Measurements from ENCODE around the gene COL6A2.
"Not testable (repeated sequence)": the region's sequence is repeated elsewhere in the genome, so short reads cannot be mapped to it uniquely, and the experiment has no call there.

COL6A2 gene

DNA sequence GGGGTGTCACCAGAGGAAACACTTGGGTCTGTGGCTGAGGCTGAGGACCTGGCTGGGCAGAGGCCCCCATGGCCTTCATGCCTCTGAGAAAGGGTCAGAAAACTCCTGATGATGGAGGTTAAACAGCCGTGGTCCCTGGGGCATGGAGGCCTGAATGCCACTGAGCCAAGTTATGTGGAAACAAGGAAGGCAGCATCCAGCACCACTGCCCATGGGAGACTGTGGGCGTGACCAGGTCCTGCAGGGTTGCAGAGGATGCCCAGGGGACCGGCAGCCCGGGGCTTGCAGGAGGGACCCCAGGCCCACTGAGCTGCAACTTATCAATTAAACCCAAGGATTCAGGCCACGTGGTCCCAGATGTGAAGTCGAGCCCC, 18.9 kb upstream of the COL6A2 start:
- DNase-seq (ENCODE audit: low spot score) = peak; percentile 55

DNA sequence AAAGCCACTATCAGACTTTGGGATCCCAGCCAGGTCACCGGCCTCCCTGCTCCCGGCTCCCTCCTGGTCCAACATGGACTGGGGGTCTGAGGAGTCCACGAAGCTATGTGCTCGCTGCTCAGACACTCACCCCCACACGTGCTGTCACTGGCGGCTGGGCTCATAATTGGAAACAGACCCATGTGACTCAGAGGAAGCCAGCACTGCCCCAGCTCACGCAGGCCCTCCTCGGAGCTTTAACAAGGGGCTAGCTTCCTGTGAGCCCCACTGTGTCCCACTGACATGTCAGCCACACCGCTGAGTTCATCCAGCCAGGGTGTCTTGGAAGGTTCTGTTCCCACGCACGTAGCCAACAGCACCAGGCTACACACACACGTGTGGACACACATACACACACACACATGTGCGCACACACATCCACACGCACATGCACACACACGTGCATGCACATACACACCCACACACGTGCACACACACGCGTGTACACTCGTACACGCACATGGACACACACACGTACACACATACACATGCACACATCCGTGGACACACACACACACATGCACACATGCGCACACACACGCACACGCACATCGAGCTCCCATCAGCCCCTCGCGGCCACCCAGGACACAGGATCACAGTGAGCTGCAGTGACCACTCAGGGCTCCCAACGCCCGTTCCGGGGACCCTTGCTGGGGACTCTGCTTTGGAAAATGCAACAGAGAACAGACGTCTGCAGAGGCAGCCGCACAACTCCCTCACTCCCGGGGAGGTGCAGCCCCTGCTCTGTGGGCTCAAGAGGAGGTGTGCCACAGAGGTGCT, 18.4 kb upstream of the COL6A2 start:
- DNase-seq (ENCODE audit: low spot score) = peak; percentile 89

DNA sequence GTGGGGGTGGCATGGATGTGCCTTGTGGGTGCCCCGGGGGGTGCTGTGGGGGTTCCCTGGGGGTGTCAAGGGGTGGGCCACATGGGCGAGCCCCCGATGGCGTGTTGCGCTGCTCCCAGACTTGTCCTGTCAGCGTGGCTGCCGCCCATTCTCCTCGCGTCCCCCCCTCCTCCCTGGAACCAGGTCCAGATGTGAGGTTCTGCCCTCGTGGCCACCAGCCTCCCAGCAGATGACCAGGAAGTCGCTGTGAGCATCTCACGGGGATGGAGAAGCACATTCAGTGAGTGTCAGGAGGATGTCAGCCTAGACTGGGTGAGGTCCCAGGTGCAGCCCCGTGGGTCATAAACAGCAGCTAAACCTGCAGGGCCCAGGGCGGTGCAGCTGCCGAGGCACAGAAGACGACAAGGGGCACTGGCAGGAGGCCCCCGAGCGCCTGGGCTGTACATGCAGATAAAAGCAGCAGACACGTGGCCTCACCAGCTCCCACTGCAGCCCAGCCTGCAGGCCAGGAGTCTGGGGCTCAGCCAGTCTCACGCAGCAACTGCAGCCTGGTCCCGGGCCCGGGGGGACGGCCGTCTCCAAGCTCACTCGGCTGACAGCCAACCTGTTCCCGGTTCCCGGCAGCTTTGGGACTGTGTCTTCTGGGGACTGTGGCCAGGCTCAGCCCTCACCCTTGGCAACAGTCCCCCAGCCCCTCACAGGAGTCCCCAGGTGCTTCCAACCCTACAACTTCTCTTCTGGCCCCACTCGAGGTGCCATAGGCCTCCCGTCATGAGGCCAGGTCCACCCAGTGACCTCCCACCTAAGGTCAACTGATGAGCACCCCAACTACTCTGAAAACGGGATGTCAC, 17.5 kb upstream of the COL6A2 start:
- no peak for DNase-seq (ENCODE audit: low spot score)

DNA sequence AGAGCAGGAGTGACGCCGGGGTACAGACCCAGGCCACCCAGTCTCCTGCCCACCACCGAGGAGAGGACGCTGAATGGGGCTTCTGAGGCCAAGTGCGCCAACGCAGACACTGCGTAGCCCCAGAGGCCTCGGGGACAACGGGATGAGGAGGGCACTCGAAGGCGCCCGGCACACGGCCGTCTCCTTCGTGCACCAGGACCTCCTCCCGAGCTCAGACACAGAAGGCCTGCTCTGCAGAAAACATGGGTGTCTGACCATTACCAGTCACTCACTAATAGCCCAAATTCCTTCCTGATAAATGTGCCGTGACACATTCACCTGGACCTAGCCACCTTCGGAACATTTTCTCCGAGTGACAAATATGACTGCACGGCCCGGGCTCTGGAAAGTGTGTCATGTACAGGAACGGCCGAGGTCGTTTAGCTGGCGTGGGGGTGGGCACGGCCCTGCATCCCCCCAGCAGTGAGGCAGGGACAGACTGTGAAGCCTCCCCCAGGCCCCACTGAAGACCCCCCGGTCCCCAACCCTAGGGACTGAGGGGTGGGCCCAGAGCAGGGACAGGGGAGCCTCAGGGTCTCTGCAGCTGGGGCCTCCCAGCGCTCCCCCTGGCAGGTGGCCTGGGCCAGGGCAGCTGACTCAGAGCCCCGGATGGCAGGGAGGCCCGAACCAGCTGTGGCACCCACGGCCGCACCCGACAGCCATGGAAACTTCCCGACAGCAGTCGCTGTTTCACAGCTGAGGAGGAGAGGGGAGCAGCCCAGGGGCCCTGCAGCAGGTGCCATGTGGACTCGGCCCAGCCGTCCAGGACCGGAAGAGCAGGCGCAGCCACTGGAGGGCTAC, 16.7 kb upstream of the COL6A2 start:
- peak; percentile 67 for DNase-seq (ENCODE audit: low spot score)

DNA sequence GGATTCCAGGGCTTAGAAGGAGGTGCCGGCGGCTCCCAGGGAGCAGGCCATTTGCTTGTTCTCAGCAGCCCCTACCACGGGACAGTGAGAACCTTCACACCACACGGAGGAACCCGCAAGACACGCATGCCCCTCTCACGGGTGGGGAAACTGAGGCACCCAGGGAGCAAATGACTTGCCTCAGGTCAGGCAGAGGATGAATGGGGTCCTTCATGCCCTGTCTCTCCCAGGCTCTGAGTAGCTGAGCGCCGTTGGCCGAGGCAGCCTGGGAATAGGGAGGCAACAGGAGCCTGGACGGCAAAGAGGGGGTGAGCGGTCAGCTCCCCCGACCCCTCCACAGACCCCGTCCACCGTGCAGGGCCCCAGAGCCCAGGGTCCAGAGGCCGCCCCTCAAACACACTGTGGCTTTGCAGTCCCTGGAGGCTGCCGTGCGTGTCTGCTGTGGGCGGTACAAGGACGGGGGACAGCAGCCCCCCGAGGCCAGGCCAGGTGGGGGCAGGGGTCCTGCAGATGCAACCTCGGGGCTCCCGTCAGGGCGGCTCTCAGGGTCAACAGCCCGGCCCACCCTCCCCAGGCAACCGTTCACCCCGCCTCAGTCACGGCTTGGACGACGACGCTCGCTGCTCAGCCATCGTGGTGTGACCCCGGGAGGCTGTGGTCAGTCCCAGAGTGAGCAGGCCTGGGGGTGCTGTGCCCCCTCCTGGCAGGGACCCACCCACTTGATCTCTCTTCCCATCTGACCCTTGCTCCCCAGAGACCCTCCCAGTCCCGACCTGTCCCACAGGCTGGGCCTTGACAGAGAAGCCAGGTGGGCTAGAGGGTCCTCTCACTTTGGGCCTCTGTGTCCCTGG, 15.8 kb upstream of the COL6A2 start:
- no peak for DNase-seq (ENCODE audit: low spot score)

DNA sequence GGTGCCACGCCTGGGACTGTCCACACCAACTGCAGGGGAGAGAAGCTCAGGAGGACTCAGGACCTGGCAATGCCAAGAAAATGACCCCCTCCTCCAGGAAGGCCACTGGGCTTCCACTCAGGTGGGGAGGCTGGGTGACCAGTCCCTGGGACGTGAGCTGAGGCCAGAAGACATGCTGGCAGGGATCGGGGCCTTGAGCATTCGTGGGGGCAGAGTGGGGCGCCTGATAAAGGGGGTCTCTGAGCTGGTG, 15.3 kb upstream of the COL6A2 start:
- no peak for DNase-seq (ENCODE audit: low spot score)

DNA sequence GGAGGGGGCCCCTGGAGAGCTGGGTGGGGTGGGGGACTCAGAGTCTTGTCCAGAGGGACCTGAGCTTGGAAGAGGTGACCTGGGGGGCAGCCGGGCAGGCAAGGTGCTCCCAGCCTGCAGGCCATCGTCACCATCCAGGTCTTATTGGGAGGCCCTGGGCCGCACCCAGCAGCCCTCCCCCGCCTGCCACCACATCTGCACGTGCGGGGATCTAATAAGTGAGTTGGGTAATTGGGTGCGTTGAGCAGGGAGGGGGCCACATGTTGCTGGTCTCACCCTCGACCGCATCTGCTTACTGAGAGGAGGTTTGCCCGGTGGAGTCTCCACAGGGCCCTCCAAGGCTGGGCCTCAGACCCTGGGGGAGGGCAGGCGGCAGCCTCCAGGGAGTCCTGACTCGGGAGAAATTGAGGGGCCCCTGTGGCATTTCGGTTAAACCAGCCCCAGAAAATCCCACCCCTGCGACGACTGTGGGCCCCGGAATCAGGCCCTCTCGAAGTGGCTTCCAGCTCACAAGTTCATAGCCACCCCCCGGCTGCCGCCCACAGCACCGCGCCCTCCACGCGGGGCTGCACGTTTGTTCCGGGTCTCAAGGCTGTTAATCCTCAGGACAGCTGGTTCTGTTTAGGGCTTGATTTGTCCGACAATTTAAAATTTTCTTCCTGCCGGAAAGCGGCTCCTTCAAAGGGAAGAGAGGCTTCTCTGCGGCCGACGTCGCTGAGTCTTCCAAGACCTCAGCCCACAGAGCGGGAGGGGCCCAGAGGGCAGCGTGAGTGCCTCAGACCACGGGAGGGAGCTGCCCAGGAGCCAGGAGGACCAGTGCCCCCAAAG, 14.7 kb upstream of the COL6A2 start:
- peak; percentile 70 for DNase-seq (ENCODE audit: low spot score)

DNA sequence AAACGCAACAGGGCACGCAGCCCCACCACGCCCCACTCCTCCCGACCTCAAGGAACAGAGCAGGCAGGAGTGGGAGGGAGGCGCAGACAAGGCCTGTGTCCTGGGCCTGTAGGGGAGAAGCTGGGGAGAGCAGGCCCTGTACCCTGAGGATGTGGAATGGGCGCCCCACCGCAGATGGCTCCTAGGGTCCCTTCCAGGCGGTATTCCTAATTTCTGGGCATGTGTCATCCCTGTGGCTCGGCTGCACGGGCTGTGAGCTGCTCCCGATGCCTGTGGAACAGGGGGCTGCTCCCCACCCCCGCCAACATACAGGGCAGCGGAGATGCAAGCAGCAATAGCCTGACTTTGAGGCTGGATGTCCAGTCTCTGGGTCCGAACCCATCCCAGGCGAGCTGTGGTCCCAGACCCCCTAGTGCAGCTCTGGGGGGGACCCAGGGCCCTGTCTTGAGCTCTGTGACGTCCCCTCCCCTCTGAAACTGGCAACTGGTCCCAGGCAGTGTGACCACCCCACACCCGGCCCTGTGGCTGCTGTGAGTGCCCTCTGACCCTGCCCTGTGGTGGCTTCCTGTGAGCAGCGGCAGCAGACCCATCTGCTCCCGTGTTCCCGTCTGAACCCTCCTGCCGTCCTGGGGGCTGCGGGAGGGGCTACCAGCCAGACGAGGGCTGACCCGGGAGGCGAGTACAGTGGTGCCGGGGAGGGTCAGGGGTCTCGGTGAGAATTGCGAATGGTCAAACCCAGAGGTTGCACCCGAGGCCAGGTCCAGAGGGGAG, 13.9 kb upstream of the COL6A2 start:
- no peak for DNase-seq (ENCODE audit: low spot score)

DNA sequence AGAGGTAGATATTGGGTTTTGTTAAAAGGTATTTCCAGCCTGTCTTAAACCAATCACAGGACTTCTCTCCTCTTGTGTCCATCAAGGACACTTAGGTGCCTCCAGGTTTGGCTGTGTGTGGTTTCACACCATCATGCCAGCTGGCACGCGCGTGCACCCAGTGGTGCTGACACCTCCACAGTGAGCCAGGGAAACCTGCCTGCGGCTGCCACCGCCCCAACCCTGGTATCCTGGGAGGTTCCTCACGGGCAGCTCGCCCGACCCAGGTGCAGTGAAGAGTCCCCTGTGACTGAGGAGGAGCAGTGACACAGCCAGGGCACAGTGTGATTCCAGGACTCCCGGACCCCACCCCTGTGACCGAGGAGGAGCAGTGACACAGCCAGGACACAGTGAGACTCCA, 13.2 kb upstream of the COL6A2 start:
- no peak for DNase-seq (ENCODE audit: low spot score)

DNA sequence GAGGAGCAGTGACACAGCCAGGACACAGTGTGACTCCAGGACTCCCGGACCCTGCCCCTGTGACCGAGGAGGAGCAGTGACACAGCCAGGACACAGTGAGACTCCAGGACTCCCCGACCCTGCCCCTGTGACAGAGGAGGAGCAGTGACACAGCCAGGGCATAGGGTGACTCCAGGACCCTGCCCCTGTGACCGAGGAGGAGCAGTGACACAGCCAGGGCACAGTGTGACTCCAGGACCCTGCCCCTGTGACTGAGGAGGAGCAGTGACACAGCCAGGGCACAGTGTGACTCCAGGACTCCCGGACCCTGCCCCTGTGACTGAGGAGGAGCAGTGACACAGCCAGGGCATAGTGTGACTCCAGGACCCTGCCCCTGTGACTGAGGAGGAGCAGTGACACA, 12.7 kb upstream of the COL6A2 start:
- not testable (repeated sequence) for DNase-seq (ENCODE audit: low spot score)

DNA sequence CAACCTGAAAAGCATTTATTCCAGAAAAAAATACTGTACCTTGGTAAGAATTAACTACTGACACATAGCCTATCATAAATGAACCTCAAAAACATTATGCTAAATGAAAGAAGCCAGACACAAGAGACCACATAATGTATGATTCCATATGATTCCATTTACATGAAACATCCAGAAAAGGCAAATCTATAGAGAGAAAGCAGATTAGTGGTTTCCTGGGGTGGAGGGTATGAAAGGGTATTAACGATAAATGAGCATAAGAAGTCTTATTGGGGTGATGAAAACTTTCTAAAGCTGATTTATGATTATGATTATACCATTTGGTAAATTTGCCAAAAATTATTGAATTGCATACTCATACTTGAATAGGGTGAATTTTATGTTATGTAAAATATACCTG, 10.3 kb upstream of the COL6A2 start:
- no peak for DNase-seq (ENCODE audit: low spot score)

DNA sequence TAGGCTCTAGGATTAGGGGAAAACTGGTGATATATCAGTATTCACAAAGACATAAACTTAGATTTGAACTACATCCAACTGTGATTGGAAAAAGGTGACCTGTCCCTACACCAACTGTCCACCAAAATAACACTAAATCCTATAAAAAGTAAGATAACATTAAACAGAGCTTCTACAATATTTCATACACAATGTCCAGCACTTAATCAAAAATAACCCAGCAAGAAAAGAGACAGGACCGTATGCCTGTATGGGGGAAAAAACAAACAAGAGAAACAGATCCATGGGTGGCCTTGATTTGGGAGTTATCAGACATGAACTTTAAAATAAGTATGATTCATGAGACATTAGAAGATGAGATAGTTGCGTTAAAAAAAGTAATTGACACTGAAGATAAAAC, 9.7 kb upstream of the COL6A2 start:
- no peak for DNase-seq (ENCODE audit: low spot score)

DNA sequence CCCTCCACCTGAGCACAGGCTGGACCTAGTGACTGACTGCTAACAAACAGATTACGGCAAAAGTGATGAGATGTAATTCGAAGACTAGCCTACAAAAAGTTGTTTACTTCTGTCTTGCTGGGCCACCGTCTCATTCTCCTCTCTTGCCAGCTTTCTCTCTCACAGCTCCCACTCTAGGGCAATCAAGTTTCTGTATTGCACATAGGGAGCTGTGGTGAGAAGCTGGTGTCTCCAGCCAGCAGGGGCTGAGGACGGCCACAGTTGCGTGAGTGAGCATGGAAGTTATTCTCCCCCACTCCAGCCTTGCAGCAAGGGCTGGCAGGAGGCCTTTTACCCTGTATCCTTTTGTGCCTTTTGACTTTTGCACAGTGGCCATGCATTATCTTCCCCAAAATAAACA, 8.6 kb upstream of the COL6A2 start:
- DNase-seq (ENCODE audit: low spot score) = no peak

DNA sequence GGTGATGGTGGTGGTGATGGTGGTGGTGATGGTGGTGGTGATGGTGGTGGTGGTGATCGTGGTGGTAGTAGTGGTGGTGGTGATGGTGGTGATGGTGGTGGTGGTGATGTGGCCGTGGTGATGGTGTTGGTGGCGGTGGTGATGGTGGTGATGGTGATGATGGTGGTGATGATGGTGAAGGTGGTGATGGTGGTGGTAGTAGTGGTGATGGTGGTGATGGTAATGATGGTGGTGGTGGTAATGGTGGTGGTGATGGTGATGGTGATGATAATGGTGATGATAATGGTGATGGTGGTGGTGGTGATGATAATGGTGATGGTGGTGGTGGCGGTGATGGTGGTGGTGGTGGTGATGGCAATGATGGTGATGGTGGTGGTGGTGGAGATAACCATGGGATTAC, 6.8 kb upstream of the COL6A2 start:
- DNase-seq (ENCODE audit: low spot score) = no peak

DNA sequence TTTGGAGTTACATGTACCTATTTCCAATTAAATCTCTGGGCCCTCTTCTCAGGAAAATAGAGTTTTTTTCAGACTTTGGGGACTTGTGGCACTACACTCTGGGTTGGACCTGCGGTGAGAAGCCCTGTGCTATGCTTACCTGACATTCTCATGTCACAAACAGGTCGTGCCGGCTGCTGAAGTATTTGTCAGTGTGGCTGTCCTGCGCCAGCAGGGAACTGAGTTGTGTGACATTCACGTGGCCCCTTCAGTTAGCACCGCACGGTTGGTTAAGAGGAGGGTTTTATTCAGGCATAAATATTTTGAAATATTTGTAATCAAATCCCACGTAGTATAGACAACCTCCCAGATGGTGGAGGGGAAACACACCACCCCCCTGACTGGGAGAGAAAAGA, 6.3 kb upstream of the COL6A2 start:
- no peak for DNase-seq (ENCODE audit: low spot score)

DNA sequence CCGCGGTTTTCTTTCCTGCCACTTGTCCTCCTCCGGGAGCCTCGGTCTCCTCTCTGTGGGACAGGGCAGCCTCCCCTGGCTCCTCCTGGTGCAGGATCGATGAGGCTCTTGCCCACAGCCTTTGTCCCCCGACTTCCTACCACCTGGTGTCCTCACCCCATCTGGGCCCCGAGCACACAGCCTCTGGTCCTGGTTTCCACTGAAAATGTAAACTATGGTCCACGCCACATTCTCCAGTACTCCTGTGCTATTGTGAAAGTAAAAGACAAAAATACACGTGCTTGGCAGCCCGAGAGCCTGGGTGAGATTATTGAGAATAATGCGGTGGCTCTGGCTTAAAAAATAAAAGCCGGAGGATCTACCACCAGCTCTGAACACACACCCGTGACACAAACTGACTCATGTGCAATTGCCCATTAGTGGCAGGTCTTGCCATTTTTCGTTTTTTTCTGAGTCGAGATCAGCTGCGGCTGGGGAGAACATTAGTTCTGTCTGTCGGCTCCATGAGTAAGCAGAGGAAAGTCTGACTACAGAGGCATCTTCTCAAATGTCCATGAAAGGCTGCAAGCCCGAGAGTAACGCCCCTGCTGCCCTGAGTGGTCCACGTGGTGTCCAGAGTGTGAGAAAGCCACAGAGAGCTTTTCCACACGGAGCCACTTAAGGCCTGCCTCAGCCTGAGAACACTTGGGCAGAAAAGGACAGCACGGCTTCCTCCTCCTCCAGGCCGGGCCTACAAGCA, 5.7 kb upstream of the COL6A2 start:
- DNase-seq (ENCODE audit: low spot score) = peak; percentile 93

DNA sequence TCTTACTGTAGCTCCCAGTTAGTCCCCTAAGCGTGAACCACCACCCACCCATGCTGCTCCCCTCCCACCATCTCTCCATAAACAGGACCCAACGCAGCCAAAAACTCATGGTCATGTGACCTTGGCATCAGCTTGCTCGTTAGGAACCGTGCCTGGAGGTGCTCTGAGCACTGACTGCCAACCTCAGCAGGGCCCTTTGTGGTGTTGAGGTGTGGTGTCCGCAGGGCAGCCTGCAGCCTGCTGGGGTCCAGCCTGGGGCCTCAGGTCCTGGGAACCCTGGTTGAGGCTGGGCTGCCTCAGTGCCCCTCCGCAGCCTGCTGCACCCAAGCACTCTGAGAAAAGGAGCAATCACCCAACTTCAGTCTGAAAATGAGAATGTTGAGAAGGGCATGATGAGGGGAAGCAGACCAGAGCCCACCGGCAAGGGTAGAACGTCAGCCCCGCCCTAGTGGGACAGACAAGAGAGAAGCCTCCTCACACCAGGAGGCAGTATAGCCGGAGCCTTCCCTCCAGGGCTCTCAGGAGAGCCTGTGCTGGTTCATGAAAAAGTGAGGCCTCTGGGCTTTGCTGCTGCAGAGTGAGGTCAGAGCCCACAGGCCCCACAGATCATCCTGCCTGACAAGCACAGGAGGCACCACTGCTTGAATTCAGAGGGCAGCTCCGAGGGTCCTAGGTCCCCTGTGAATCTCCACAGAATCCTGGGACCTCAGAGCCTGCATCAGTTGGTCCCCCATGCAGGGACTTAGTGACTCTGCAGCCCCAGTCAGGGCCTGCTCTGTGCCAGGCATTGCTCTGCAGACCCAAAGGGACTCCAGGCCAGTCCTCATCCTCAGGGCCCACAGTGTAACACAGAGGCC, 4.9 kb upstream of the COL6A2 start:
- DNase-seq (ENCODE audit: low spot score) = no peak

DNA sequence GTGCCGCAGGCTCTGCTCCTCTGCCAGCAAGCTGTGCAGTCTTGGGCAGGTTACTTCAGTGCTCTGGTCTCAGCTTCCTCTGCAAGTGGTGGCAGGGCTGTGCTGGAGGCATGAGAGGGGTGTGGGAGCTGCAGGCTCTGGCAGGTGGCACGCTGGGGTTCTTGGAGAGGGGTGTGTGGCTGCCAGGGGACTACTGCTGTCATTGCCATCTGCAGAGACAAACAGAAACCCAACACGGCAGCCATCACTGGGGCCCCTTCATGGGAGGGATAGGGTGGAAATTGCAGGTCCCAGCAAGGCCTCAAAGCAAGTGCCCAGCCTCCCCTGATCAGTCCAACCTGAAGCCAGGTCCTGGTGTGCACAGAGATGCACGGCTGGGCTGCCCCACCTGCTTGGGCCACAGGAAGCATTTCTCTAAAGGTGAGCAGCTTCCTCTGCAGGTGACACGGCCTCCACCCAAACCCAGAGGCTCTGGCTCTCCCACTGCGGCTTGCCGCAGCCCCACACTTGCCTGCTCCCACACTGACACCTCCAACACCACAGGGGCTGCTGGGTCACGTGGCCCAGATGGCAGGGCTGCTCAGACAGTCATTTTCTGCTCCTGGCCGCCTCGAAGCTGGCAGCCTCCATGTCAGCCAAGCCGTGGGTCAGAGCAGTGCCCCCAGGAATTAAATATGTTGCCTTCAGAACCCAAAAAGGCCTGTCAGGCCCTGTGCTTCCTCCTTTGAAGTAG, 4.1 kb upstream of the COL6A2 start:
- no peak for DNase-seq (ENCODE audit: low spot score)

All from GM03348 (cell line).